Lower lobe of right lung (tissue), 2 donors: ENCODE data around the gene ANGPTL4. TPM values are rescaled to one million over a fixed set of nuclear protein-coding genes. Genes with fewer than 3 reads are reported as not detected.
A peak's percentile ranks its signal among the peaks of the same experiment; 100 is the strongest.

Experiments
- ATAC-seq, 2 donors: fragments of 200-7000 bp; cut with Tn5 transposase; one replicate each; pipeline ENCODE4 v1.9.1; 2020 to 2022; ENCODE audit warnings: mild to moderate bottlenecking in 2 of 2, moderate library complexity in 2 of 2
- DNase-seq: peaks from one replicate; pipeline ENCODE4 v3.0.0-alpha.2; 2020
- H3K27ac ChIP-seq: fragments of 200-600 bp; one replicate; pipeline ENCODE4 v1.8.0; 2022
- H3K27me3 ChIP-seq: fragments of 200-600 bp; one replicate; pipeline ENCODE4 v1.8.0; 2022; ENCODE audit warnings: low read depth
- H3K36me3 ChIP-seq: fragments of 200-600 bp; one replicate; pipeline ENCODE4 v1.8.0; 2022; ENCODE audit warnings: mild to moderate bottlenecking
- H3K4me1 ChIP-seq: fragments of 200-600 bp; one replicate; pipeline ENCODE4 v1.8.0; 2022
- H3K4me3 ChIP-seq: fragments of 200-600 bp; one replicate; pipeline ENCODE4 v1.8.0; 2022; ENCODE audit warnings: mild to moderate bottlenecking
- H3K9me3 ChIP-seq: fragments of 200-600 bp; one replicate; pipeline ENCODE4 v1.8.0; 2022
- CTCF ChIP-seq: fragments of 200-600 bp; IDR thresholded peaks from one replicate; pipeline ENCODE4 v1.8.0; 2022; ENCODE audit warnings: antibody characterized with exemption, mild to moderate bottlenecking
- intact Hi-C: fragments of 100-400 bp; cut with DNase I; formaldehyde crosslinking; loops from one replicate; pipeline ENCODE4 v1.11.0; 2022
- total RNA-seq: library from RNA; stranded (reverse); fragmentation: NEBNext Ultra II Directional; extraction: Animal tissue kit (Norgen Biotek cat#: 25700); gene quantifications from one replicate; pipeline ENCODE4 v1.2.1, GENCODE V29; 2021
- donor health status: DM: no; HTN: yes; CAD: no; lungs with severe emphysema.

ANGPTL4 gene
- total RNA-seq, 1 donor from 2014 or later, result 11.0 TPM

- no peak for TF ChIP-seq CTCF
- no peaks in the 10 kb centered on the region for H3K9me3 ChIP-seq
- peaks cover 30% of the 10 kb centered on the region for H3K36me3 ChIP-seq
- no peak overlapping the region for H3K4me3 ChIP-seq
- DNase-seq (no peak), ATAC-seq (no peak)
- peak overlapping the region; percentile 31 for H3K27ac ChIP-seq
- no peaks in the 10 kb centered on the region for H3K27me3 ChIP-seq
- H3K4me1 ChIP-seq, result peaks cover 57% of the 10 kb centered on the region
- intact Hi-C loops, result no loop called here
Observed at GRCh38 chr19:8397271-8397670, 33.3 kb downstream of the ANGPTL4 start.

- no peak for DNase-seq
Observed at GRCh38 chr19:8397746-8398310, 33.9 kb downstream of the ANGPTL4 start.

GRCh38 chr19:8398311-8398771, 34.4 kb downstream of the ANGPTL4 start:
- ATAC-seq (no peak), DNase-seq (no peak)
- no peak overlapping the region for H3K27ac ChIP-seq
- TF ChIP-seq CTCF, result no peak
- peaks cover 40% of the 10 kb centered on the region for H3K36me3 ChIP-seq
- no peaks in the 10 kb centered on the region for H3K27me3 ChIP-seq
- H3K9me3 ChIP-seq, result no peaks in the 10 kb centered on the region
- intact Hi-C loops, result no loop called here
- H3K4me1 ChIP-seq, result peaks cover 46% of the 10 kb centered on the region
- no peak overlapping the region for H3K4me3 ChIP-seq

More at GRCh38 chr19:8397746-8398310, 33.9 kb downstream of the ANGPTL4 start:
- intact Hi-C loops, result no loop called here
- ATAC-seq, result no peak
- no peaks in the 10 kb centered on the region for H3K27me3 ChIP-seq
- H3K27ac ChIP-seq, result no peak overlapping the region
- no peak overlapping the region for H3K4me3 ChIP-seq
- H3K36me3 ChIP-seq, result peaks cover 35% of the 10 kb centered on the region
- H3K4me1 ChIP-seq, result peaks cover 51% of the 10 kb centered on the region
- TF ChIP-seq CTCF, result no peak
- H3K9me3 ChIP-seq, result no peaks in the 10 kb centered on the region

GRCh38 chr19:8399681-8400188, 35.8 kb downstream of the ANGPTL4 start:
- intact Hi-C loops, result no loop called here
- peaks cover 32% of the 10 kb centered on the region for H3K4me1 ChIP-seq
- peaks cover 54% of the 10 kb centered on the region for H3K36me3 ChIP-seq
- H3K27ac ChIP-seq, result no peak overlapping the region
- TF ChIP-seq CTCF, result no peak
- H3K4me3 ChIP-seq, result no peak overlapping the region
- DNase-seq, result no peak
- no peaks in the 10 kb centered on the region for H3K27me3 ChIP-seq
- no peak for ATAC-seq
- H3K9me3 ChIP-seq, result no peaks in the 10 kb centered on the region

GRCh38 chr19:8401981-8402411, 38.0 kb downstream of the ANGPTL4 start:
- intact Hi-C loops, result no loop called here
- TF ChIP-seq CTCF, result no peak
- DNase-seq (peak; percentile 41), ATAC-seq (no peak)
- no peaks in the 10 kb centered on the region for H3K27me3 ChIP-seq
- peaks cover 10% of the 10 kb centered on the region for H3K4me1 ChIP-seq
- no peak overlapping the region for H3K27ac ChIP-seq
- H3K9me3 ChIP-seq, result no peaks in the 10 kb centered on the region
- peaks cover 63% of the 10 kb centered on the region for H3K36me3 ChIP-seq
- no peak overlapping the region for H3K4me3 ChIP-seq
